ENCODE results near the gene LRRC46. TPM values are rescaled to one million over a fixed set of nuclear protein-coding genes. Genes with fewer than 3 reads are reported as not detected.
A peak's percentile ranks its signal among the peaks of the same experiment; 100 is the strongest.

Gene LRRC46
- total and polyA plus RNA-seq, 9 of the 15 experiments (the other 6 are each of a cell fraction or from before 2014, with no cell fraction given) = 0.39 to 1.4 (median 0.53) TPM; not detected in 1

DNA sequence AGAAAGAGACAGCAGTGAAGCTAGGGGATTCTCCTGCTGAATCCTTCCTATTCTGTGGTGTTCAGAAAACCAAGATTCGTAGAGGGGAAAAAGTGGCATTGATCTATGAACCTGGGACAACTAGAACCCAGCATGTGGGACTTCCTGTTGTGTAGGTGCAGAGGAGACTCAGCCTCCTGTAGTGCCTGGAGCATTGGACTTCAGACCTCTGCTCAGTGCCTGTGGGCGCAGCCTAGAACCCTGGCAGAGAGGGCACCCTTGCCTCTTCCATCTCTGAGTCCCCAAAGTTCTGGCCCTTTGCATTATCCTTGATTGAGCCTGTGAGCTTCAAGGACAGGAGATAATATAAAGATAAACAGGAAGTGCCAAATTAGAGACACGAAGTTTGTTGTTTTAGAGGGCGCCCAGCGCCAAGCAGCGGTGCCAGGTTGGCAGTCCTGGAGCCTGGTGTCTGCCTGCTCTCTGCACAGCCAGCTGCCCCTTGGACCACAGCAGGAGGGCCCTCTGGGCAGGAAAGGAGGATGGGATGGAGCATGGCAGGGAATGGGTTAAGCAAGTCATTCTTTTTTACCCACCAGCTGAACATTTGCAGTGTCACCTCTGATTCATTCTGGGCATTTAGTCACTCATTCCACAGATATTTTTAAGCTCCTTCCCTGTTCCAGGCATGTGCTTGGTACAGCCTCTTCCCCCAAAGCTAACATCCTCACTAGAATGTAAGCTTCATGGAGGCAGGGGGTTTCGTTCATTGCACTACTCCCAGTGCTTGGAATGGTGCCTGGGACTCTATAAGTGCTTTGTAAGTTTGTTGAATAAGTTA lies 31.4 kb downstream of the LRRC46 start:
- FAIRE-seq = no peak
- Histone ChIP-seq H3K79me2 (ENCODE audit: control insufficient read depth, insufficient read depth, low read length) (no peaks in the 10 kb centered on the region), H3K9me3 (replicated peaks; ENCODE audit: control insufficient read depth, insufficient read depth, low read depth, low read length) (no peaks in the 10 kb centered on the region), H3K4me1 (replicated peaks in 1 of 2; ENCODE audit: control insufficient read depth in 2 of 2, insufficient read depth in 2 of 2, low read length in 2 of 2) (peaks cover 30 to 35% of the 10 kb centered on the region in 2 experiments), H3K9me1 (ENCODE audit: control insufficient read depth, insufficient read depth, low read length) (no peaks in the 10 kb centered on the region), H3K4me3 (no peak overlapping the region), H3K36me3 (ENCODE audit: control insufficient read depth, insufficient read depth, low read length) (no peaks in the 10 kb centered on the region), H3K27ac (ENCODE audit: extremely low read depth, low read depth, low read length) (no peak overlapping the region), H3K27me3 (ENCODE audit: control insufficient read depth in 2 of 2, insufficient read depth in 2 of 2, low read length in 2 of 2) (no peaks in the 10 kb centered on the region), H3K9ac (ENCODE audit: insufficient read depth in 1 of 2, low read depth in 2 of 2, low read length in 2 of 2) (0 out of 4 replicates have a peak overlapping the region, but pooled peaks of 1 of the 2 experiments have one; percentile 6), H2AFZ (ENCODE audit: low read depth, low read length) (no peak overlapping the region), H4K20me1 (replicated peaks; ENCODE audit: control insufficient read depth, insufficient read depth, low read length) (no peaks in the 10 kb centered on the region), H3K4me2 (ENCODE audit: insufficient read depth, low read length) (no peak overlapping the region)
- in situ Hi-C loops (cut with MboI) (no loop called here), intact Hi-C loops (cut with micrococcal nuclease) (no loop called here)
- POLR2A ChIA-PET = interaction anchor here (0.9 kb wide), 1 partner anchor 10 kb away, joined by 3 read pairs; no protein-coding TSS in a partner anchor
- no peak for ATAC-seq
- DNase-seq (ENCODE audit: extremely low read depth in 1 of 4, low spot score in 3 of 4) = no peak
- CTCF ChIA-PET (ENCODE audit: low intra/inter-chr PET ratio) = no interaction called here
- 67% methylated on average over 5 of the region's 7 CpGs for whole genome bisulfite sequencing (ENCODE audit: insufficient coverage, low coverage, missing lambda C conversion rate)
- no TSS peak for BruUV-seq (replicated peaks)
- TF ChIP-seq MAFG (tag; conservative IDR thresholded peaks at IDR 0.05) (0 out of 2 replicates have a peak, but pooled peaks have one; percentile 27), PHF8 (IDR thresholded peaks at IDR 0.05; ENCODE audit: borderline replicate concordance, low read length) (no peak), PML (IDR thresholded peaks at IDR 0.05; ENCODE audit: low read length) (no peak), FOSL1 (tag; conservative IDR thresholded peaks at IDR 0.05) (peak; percentile 93), NFE2 (IDR thresholded peaks at IDR 0.05; ENCODE audit: low read depth) (peak; percentile 69), RBM39 (optimal IDR thresholded peaks at IDR 0.05; ENCODE audit: low read depth, low read length) (no peak), DPF2 (IDR thresholded peaks at IDR 0.05) (0 out of 2 replicates have a peak, but pooled peaks have one; percentile 29), TRIM24 (IDR thresholded peaks at IDR 0.05) (peak; percentile 46 to 69; a peak in 3 of 4 replicates), TEAD2 (tag; IDR thresholded peaks at IDR 0.05) (no peak), FOXM1 (IDR thresholded peaks at IDR 0.05; ENCODE audit: low read depth) (no peak), FOXM1 (CRISPR knock-in tag; IDR thresholded peaks at IDR 0.05; ENCODE audit: low read depth) (no peak)
- TF ChIP-seq, protein P1, sequence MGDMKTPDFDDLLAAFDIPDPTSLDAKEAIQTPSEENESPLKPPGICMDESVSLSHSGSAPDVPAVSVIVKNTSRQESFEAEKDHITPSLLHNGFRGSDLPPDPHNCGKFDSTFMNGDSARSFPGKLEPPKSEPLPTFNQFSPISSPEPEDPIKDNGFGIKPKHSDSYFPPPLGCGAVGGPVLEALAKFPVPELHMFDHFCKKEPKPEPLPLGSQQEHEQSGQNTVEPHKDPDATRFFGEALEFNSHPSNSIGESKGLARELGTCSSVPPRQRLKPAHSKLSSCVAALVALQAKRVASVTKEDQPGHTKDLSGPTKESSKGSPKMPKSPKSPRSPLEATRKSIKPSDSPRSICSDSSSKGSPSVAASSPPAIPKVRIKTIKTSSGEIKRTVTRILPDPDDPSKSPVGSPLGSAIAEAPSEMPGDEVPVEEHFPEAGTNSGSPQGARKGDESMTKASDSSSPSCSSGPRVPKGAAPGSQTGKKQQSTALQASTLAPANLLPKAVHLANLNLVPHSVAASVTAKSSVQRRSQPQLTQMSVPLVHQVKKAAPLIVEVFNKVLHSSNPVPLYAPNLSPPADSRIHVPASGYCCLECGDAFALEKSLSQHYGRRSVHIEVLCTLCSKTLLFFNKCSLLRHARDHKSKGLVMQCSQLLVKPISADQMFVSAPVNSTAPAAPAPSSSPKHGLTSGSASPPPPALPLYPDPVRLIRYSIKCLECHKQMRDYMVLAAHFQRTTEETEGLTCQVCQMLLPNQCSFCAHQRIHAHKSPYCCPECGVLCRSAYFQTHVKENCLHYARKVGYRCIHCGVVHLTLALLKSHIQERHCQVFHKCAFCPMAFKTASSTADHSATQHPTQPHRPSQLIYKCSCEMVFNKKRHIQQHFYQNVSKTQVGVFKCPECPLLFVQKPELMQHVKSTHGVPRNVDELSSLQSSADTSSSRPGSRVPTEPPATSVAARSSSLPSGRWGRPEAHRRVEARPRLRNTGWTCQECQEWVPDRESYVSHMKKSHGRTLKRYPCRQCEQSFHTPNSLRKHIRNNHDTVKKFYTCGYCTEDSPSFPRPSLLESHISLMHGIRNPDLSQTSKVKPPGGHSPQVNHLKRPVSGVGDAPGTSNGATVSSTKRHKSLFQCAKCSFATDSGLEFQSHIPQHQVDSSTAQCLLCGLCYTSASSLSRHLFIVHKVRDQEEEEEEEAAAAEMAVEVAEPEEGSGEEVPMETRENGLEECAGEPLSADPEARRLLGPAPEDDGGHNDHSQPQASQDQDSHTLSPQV (IDR thresholded peaks at IDR 0.05) = 0 out of 2 replicates have a peak, but pooled peaks have one; percentile 36
- TF ChIP-seq, protein P2, sequence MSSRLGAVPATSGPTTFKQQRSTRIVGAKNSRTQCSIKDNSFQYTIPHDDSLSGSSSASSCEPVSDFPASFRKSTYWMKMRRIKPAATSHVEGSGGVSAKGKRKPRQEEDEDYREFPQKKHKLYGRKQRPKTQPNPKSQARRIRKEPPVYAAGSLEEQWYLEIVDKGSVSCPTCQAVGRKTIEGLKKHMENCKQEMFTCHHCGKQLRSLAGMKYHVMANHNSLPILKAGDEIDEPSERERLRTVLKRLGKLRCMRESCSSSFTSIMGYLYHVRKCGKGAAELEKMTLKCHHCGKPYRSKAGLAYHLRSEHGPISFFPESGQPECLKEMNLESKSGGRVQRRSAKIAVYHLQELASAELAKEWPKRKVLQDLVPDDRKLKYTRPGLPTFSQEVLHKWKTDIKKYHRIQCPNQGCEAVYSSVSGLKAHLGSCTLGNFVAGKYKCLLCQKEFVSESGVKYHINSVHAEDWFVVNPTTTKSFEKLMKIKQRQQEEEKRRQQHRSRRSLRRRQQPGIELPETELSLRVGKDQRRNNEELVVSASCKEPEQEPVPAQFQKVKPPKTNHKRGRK (tag; IDR thresholded peaks at IDR 0.05) = no peak
- TF ChIP-seq, protein P3, sequence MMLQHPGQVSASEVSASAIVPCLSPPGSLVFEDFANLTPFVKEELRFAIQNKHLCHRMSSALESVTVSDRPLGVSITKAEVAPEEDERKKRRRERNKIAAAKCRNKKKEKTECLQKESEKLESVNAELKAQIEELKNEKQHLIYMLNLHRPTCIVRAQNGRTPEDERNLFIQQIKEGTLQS (IDR thresholded peaks at IDR 0.05) = peak; percentile 67
- TF ChIP-seq, protein P3 (CRISPR knock-in tag; conservative IDR thresholded peaks at IDR 0.05) = no peak
- TF ChIP-seq, protein P4, sequence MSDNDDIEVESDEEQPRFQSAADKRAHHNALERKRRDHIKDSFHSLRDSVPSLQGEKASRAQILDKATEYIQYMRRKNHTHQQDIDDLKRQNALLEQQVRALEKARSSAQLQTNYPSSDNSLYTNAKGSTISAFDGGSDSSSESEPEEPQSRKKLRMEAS (CRISPR knock-in tag; IDR thresholded peaks at IDR 0.05) = peak; percentile 26; the same call in 1 of the 2 replicates
